HepG2 (cell line): ENCODE measurements around the gene SP140L. TPM values are rescaled to one million over a fixed set of nuclear protein-coding genes. Genes with fewer than 3 reads are reported as not detected.

Source experiments
- ATAC-seq: fragments of 200-7000 bp; cut with Tn5 transposase; 3 replicates; pipeline ENCODE4 v1.9.1; 2020; ENCODE audit warnings: mild to moderate bottlenecking, moderate library complexity
- BruUV-seq: library from RNA; stranded (reverse); fragments of 400-500 nt; replicated peaks from 2 replicates; lab custom pipeline; 2021; lab: Mats Ljungman, UMichigan
- CTCF ChIA-PET: fragments of 300-600 bp; formaldehyde crosslinking; extraction: SDS; loops from one replicate; lab custom pipeline; 2021; ENCODE audit warnings: low total read pairs, inconsistent platforms, low intra/inter-chr PET ratio; lab: Yijun Ruan, JAX
- POLR2A ChIA-PET: fragments of 350-600 bp; sonication (Branson Sonifier 250); formaldehyde crosslinking; loops from one replicate; lab custom pipeline; 2020; ENCODE audit warnings: antibody characterized with exemption, inconsistent platforms; lab: Yijun Ruan, JAX
- DNase-seq: peaks from one replicate; pipeline ENCODE4 v3.0.0-alpha.2; 2015; ENCODE audit warnings: low spot score
- FAIRE-seq: peaks from 3 replicates; lab custom pipeline; 2011; peaks lifted over from hg19 to GRCh38; lab: Jason Lieb, UNC
- H2AFZ ChIP-seq: one replicate; pipeline ENCODE4 v1.6.1; 2011; ENCODE audit warnings: low read length, inconsistent platforms
- H3K27ac ChIP-seq: fragments of 300-600 bp; 3 replicates; pipeline ENCODE4 v1.8.0; 2011; ENCODE audit warnings: mixed run types, mild to moderate bottlenecking, mixed read lengths, low read length, inconsistent platforms; ENCODE audit not compliant: insufficient read depth; ENCODE audit errors: extremely low read length
- H3K27me3 ChIP-seq, 2 experiments: fragments of 200-600 bp in 1 of 2; 2 replicates in 1 of 2; 3 replicates in 1 of 2; pipeline versions ENCODE4 v1.6.0 to v1.8.0; 2011; ENCODE audit warnings: low read length in 2 of 2, mild to moderate bottlenecking in 2 of 2, moderate library complexity in 2 of 2, inconsistent platforms in 1 of 2; ENCODE audit not compliant: insufficient read depth in 2 of 2, control insufficient read depth in 1 of 2
- H3K36me3 ChIP-seq, 2 experiments: fragments of 200-600 bp in 1 of 2; replicated peaks in 1 of 2; 2 replicates in 1 of 2; 3 replicates in 1 of 2; pipeline versions ENCODE4 v1.5.1 to v1.8.0; 2011; ENCODE audit warnings: low read length in 2 of 2, inconsistent platforms in 1 of 2; ENCODE audit not compliant: insufficient read depth in 2 of 2, control insufficient read depth in 1 of 2
- H3K4me1 ChIP-seq: 2 replicates; pipeline ENCODE4 v1.5.1; 2012; ENCODE audit warnings: low read length, inconsistent platforms; ENCODE audit not compliant: insufficient read depth
- H3K4me2 ChIP-seq: 2 replicates; pipeline ENCODE4 v1.6.0; 2011; ENCODE audit warnings: low read depth, low read length, inconsistent platforms
- H3K4me3 ChIP-seq, 3 experiments: fragments of 200-600 bp in 1 of 3; sonication (generic), shearing (Covaris generic) in 1 of 3; replicated peaks in 1 of 3; 2 replicates each; pipeline ENCODE4 v1.5.1; 2011 to 2016; ENCODE audit warnings: low read length in 3 of 3, inconsistent platforms in 2 of 3, low read depth in 2 of 3, mild to moderate bottlenecking in 2 of 3, control low read depth in 1 of 3, mixed read lengths in 1 of 3; ENCODE audit not compliant: insufficient read depth in 1 of 3
- H3K79me2 ChIP-seq: one replicate; pipeline ENCODE4 v1.6.1; 2011; ENCODE audit warnings: low read length, inconsistent platforms; ENCODE audit not compliant: insufficient read depth
- H3K9ac ChIP-seq: 2 replicates; pipeline ENCODE4 v1.6.0; 2011; ENCODE audit warnings: mild to moderate bottlenecking, low read depth, low read length, inconsistent platforms; ENCODE audit not compliant: insufficient read depth
- H3K9me3 ChIP-seq: 2 replicates; pipeline ENCODE4 v1.5.1; 2012; ENCODE audit warnings: mild to moderate bottlenecking, low read length
- H4K20me1 ChIP-seq: 2 replicates; pipeline ENCODE4 v1.6.0; 2011; ENCODE audit warnings: inconsistent platforms, mild to moderate bottlenecking, low read length, moderate library complexity; ENCODE audit not compliant: insufficient read depth
- CENPBD1 ChIP-seq: sonication (generic); formaldehyde crosslinking; IDR thresholded peaks from 2 replicates; pipeline ENCODE4 v1.8.0; 2022; ENCODE audit warnings: missing genetic modification reagents, low read depth, mild to moderate bottlenecking, borderline replicate concordance
- FOXC1 ChIP-seq: sonication (generic); formaldehyde crosslinking; IDR thresholded peaks from 2 replicates; pipeline ENCODE4 v1.8.0; 2022; ENCODE audit warnings: mild to moderate bottlenecking, missing genetic modification reagents, borderline replicate concordance
- GTF3A ChIP-seq: sonication (generic); formaldehyde crosslinking; conservative IDR thresholded peaks from 2 replicates; pipeline ENCODE4 v1.4.0; 2020; ENCODE audit warnings: mild to moderate bottlenecking, missing genetic modification reagents
- MED8 ChIP-seq: sonication (generic); formaldehyde crosslinking; IDR thresholded peaks from 2 replicates; pipeline ENCODE4 v1.8.1; 2023; ENCODE audit warnings: mild to moderate bottlenecking, missing genetic modification reagents; ENCODE audit not compliant: insufficient replicate concordance
- NFAT5 ChIP-seq: sonication (generic); formaldehyde crosslinking; IDR thresholded peaks from 2 replicates; pipeline ENCODE4 v1.4.0; 2020; ENCODE audit warnings: missing genetic modification reagents
- POGZ ChIP-seq: sonication (generic); formaldehyde crosslinking; IDR thresholded peaks from 2 replicates; pipeline ENCODE4 v1.4.0; 2020; ENCODE audit warnings: mild to moderate bottlenecking, missing genetic modification reagents
- PPARG ChIP-seq: conservative IDR thresholded peaks from 2 replicates; pipeline ENCODE4 v1.6.1; 2016; ENCODE audit warnings: missing biosample characterization, missing genetic modification reagents
- RFX3 ChIP-seq: IDR thresholded peaks from 2 replicates; pipeline ENCODE4 v1.6.1; 2016; ENCODE audit warnings: missing biosample characterization, missing genetic modification reagents
- TFE3 ChIP-seq: IDR thresholded peaks from 2 replicates; pipeline ENCODE4 v1.6.1; 2016
- ZBTB4 ChIP-seq: sonication (generic); formaldehyde crosslinking; IDR thresholded peaks from 2 replicates; pipeline ENCODE4 v1.4.0; 2020; ENCODE audit warnings: missing genetic modification reagents, mild to moderate bottlenecking, borderline replicate concordance
- ZNF607 ChIP-seq: sonication (generic); formaldehyde crosslinking; IDR thresholded peaks from 2 replicates; pipeline ENCODE4 v1.5.1; 2020; ENCODE audit warnings: missing genetic modification reagents, mild to moderate bottlenecking, borderline replicate concordance
- ZNF720 ChIP-seq: sonication (generic); formaldehyde crosslinking; IDR thresholded peaks from 2 replicates; pipeline ENCODE4 v1.4.0; 2020; ENCODE audit warnings: missing genetic modification reagents
- ZNF878 ChIP-seq: sonication (generic); formaldehyde crosslinking; IDR thresholded peaks from 2 replicates; pipeline ENCODE4 v1.8.1; 2023; ENCODE audit warnings: mild to moderate bottlenecking, missing genetic modification reagents, moderate library complexity
- WGBS: methylation state at CpG from one replicate; pipeline ENCODE4 v1.1.6; 2017; ENCODE audit warnings: low lambda C conversion rate; 5-methylcytosine and 5-hydroxymethylcytosine counted together
- in situ Hi-C: cut with HindIII; loops from 2 replicates; pipeline ENCODE4 v1.10.0; 2017; ENCODE audit warnings: low pct_unique_long_range_greater_than_20kb; ENCODE audit not compliant: extremely low pct_ligation_motif_present
- intact Hi-C: fragments of 100-400 bp; cut with micrococcal nuclease; formaldehyde crosslinking; loops from one replicate; pipeline ENCODE4 v1.10.0; 2022; ENCODE audit not compliant: unreplicated experiment
- polyA plus RNA-seq, 8 experiments: library from polyadenylated mRNA; depleted of rRNA in 3 of 8; stranded (reverse) in 7 of 8; unstranded in 1 of 8; fragments of >200 nt; fragmentation: Illumina TruSeq in 4 of 8; extraction: Trizol in 4 of 8; gene quantifications; 2 replicates each; pipeline versions ENCODE4 v1.2.1 to v1.2.3, GENCODE V29; 2011 to 2016; ENCODE audit warnings: low read depth in 4 of 8, missing spikeins in 1 of 8, mixed read lengths in 1 of 8; ENCODE audit not compliant: insufficient read depth in 1 of 8
- total RNA-seq, 5 experiments: library from RNA; depleted of rRNA; stranded (reverse); fragments of >200 nt; fragmentation: Illumina TruSeq; extraction: Trizol; gene quantifications; 2 replicates each; pipeline ENCODE4 v1.2.3, GENCODE V29; 2016; ENCODE audit warnings: low read depth in 1 of 5

The SP140L gene
- total and polyA plus RNA-seq, 2 of the 13 experiments (the other 11 are each of a cell fraction or from before 2014, with no cell fraction given), result 10.9 to 17.5 TPM

- no peak for TF ChIP-seq CENPBD1 (CRISPR knock-in tag)
- no peak for TF ChIP-seq TFE3 (CRISPR knock-in tag)
- no peak for TF ChIP-seq GTF3A
- no peak for TF ChIP-seq RFX3 (CRISPR knock-in tag)
Observed at GRCh38 chr2:230443541-230443940, 116.5 kb downstream of the SP140L start (continued).

GRCh38 chr2:230444832-230445231, 117.8 kb downstream of the SP140L start:
- H3K27me3 ChIP-seq, result no peaks in the 10 kb centered on the region
- ChIA-PET CTCF (no interaction called here), POLR2A (no interaction called here)
- peaks cover 3 to 15% of the 10 kb centered on the region in 2 experiments; a peak in 4 of 5 replicates for H3K36me3 ChIP-seq
- no peak overlapping the region for H3K9ac ChIP-seq
- BruUV-seq, result no TSS peak
- no peaks in the 10 kb centered on the region for H3K79me2 ChIP-seq
- DNase-seq (no peak), ATAC-seq (no peak), FAIRE-seq (no peak)
- H3K4me2 ChIP-seq, result no peak overlapping the region
- no peak overlapping the region for H3K4me3 ChIP-seq
- no peaks in the 10 kb centered on the region for H3K9me3 ChIP-seq
- in situ Hi-C loops (no loop called here), intact Hi-C loops (no loop called here)
- WGBS, result 93% methylated on average over 2 of the region's 2 CpGs
- H4K20me1 ChIP-seq, result no peaks in the 10 kb centered on the region
- no peaks in the 10 kb centered on the region for H3K4me1 ChIP-seq
- H2AFZ ChIP-seq, result no peak overlapping the region
- H3K27ac ChIP-seq, result no peak overlapping the region
- TF ChIP-seq POGZ (CRISPR knock-in tag) (no peak), PPARG (CRISPR knock-in tag) (no peak), ZBTB4 (CRISPR knock-in tag) (no peak), ZNF607 (no peak), ZNF878 (CRISPR knock-in tag) (no peak), FOXC1 (CRISPR knock-in tag) (no peak), ZNF720 (CRISPR knock-in tag) (no peak), MED8 (CRISPR knock-in tag) (no peak), NFAT5 (no peak)
